ENCODE results near the gene PDZK1. TPM values are rescaled to one million over a fixed set of nuclear protein-coding genes. Genes with fewer than 3 reads are reported as not detected.
"Not testable (repeated sequence)": the region's sequence is repeated elsewhere in the genome, so short reads cannot be mapped to it uniquely, and the experiment has no call there.

The PDZK1 gene
- total and polyA plus RNA-seq, 2 of the 8 experiments (the other 6 are each of a cell fraction or from before 2014, with no cell fraction given) = 0.17 TPM; not detected in 1

GRCh38 chr1:145718465-145718864, 11.3 kb upstream of the PDZK1 start:
- POLR2A ChIA-PET (ENCODE audit: partially characterized antibody); H3K27ac ChIP-seq (ENCODE audit: low read depth, low read length); H3K4me3 ChIP-seq (ENCODE audit: extremely low read depth in 1 of 4, insufficient read depth in 2 of 4, low read depth in 3 of 4, low read length in 4 of 4); H3K4me1 ChIP-seq (replicated peaks in 1 of 4; ENCODE audit: control insufficient read depth in 3 of 4, insufficient read depth in 4 of 4, low read length in 3 of 4); H3K4me2 ChIP-seq (ENCODE audit: insufficient read depth in 1 of 2, low read depth in 2 of 2, low read length in 2 of 2); H4K5ac ChIP-seq (ENCODE audit: insufficient read length, low read depth, low read length); H3K56ac ChIP-seq (replicated peaks; ENCODE audit: insufficient read length, low read depth, low read length); H2BK15ac ChIP-seq (ENCODE audit: low read length); H2AFZ ChIP-seq (ENCODE audit: low read length); H2AK5ac ChIP-seq (ENCODE audit: low read depth, low read length); H3K27me3 ChIP-seq (replicated peaks in 1 of 4; ENCODE audit: control insufficient read depth in 3 of 4, extremely low read depth in 1 of 4, insufficient read depth in 3 of 4, low read length in 3 of 4); H3K9me3 ChIP-seq (ENCODE audit: insufficient read depth in 2 of 2, low read depth in 1 of 2, low read length in 1 of 2); H4K8ac ChIP-seq (ENCODE audit: extremely low read depth, insufficient read depth, low read length); H3K23ac ChIP-seq (ENCODE audit: insufficient read length); H3K4ac ChIP-seq (replicated peaks; ENCODE audit: insufficient read length, low read depth, low read length); H3K79me1 ChIP-seq (ENCODE audit: low read depth, low read length); H3K36me3 ChIP-seq (ENCODE audit: control insufficient read depth in 2 of 4, insufficient read depth in 4 of 4, low read length in 3 of 4); H3K9ac ChIP-seq (replicated peaks in 1 of 4; ENCODE audit: extremely low read depth in 1 of 4, low read depth in 3 of 4, low read length in 3 of 4); H2BK12ac ChIP-seq (ENCODE audit: low read depth, low read length); H2BK20ac ChIP-seq (ENCODE audit: low read length); DNase-seq (ENCODE audit: low read depth in 1 of 2, low spot score in 2 of 2); H2BK120ac ChIP-seq (replicated peaks; ENCODE audit: low read depth, low read length); H3K23me2 ChIP-seq (ENCODE audit: low read depth, low read length); H4K91ac ChIP-seq (replicated peaks; ENCODE audit: insufficient read length, low read length); H3K14ac ChIP-seq (ENCODE audit: insufficient read length); CTCF ChIA-PET (ENCODE audit: partially characterized antibody); H2BK5ac ChIP-seq (ENCODE audit: low read depth, low read length); H3K18ac ChIP-seq (ENCODE audit: extremely low read depth, low read length); H4K20me1 ChIP-seq (replicated peaks in 1 of 2; ENCODE audit: control insufficient read depth in 1 of 2, insufficient read depth in 2 of 2, low read length in 2 of 2); FAIRE-seq; H3K79me2 ChIP-seq (ENCODE audit: control insufficient read depth in 1 of 2, insufficient read depth in 2 of 2, low read length in 2 of 2): not testable (repeated sequence)
- 90% methylated on average over 5 of the region's 5 CpGs; no CpG with 5 or more reads in 1 of the 2 experiments for WGBS, 2 experiments (ENCODE audit: extremely low coverage in 1 of 2, insufficient coverage in 1 of 2, insufficient read length in 1 of 2, insufficient replicate concordance in 2 of 2, low coverage in 1 of 2, low lambda C conversion rate in 2 of 2, missing lambda C conversion rate in 1 of 2)
